MCF 10A (cell line): ENCODE results near the gene IGFLR1. TPM values are rescaled to one million over a fixed set of nuclear protein-coding genes. Genes with fewer than 3 reads are reported as not detected.

ENCODE experiments used
- BruUV-seq: library from RNA; stranded (reverse); fragments of 400-500 nt; replicated peaks from 2 replicates; lab custom pipeline; 2021; lab: Mats Ljungman, UMichigan
- CTCF ChIA-PET: fragments of 300-600 bp; sonication (Branson Sonifier 250); formaldehyde crosslinking; extraction: SDS; loops from one replicate; lab custom pipeline; 2021; ENCODE audit warnings: antibody characterized with exemption, inconsistent platforms; lab: Yijun Ruan, JAX
- POLR2A ChIA-PET: fragments of 300-600, 350-650 bp; sonication (Branson Sonifier 250); formaldehyde crosslinking; extraction: SDS; loops from one replicate; lab custom pipeline; 2020; ENCODE audit warnings: antibody characterized with exemption, inconsistent platforms; lab: Yijun Ruan, JAX
- DNase-seq: peaks from one replicate; pipeline ENCODE4 v3.0.0-alpha.2; 2018; ENCODE audit not compliant: unreplicated experiment
- H3K27ac Mint-ChIP-seq: one replicate; pipeline ENCODE4 v1.8.0; 2022; ENCODE audit warnings: mild to moderate bottlenecking, low read depth, mixed read lengths; ENCODE audit not compliant: unreplicated experiment
- H3K27me3 Mint-ChIP-seq: one replicate; pipeline ENCODE4 v1.8.0; 2022; ENCODE audit warnings: mixed read lengths; ENCODE audit not compliant: insufficient read depth, unreplicated experiment
- H3K36me3 Mint-ChIP-seq: one replicate; pipeline ENCODE4 v1.8.0; 2022; ENCODE audit warnings: mild to moderate bottlenecking, moderate library complexity, mixed read lengths; ENCODE audit not compliant: insufficient read depth, unreplicated experiment
- H3K4me1 Mint-ChIP-seq: one replicate; pipeline ENCODE4 v1.8.0; 2022; ENCODE audit warnings: mixed read lengths; ENCODE audit not compliant: insufficient read depth, unreplicated experiment
- H3K4me3 Mint-ChIP-seq: one replicate; pipeline ENCODE4 v1.8.0; 2022; ENCODE audit warnings: mild to moderate bottlenecking, moderate library complexity, mixed read lengths; ENCODE audit not compliant: unreplicated experiment
- H3K9me3 Mint-ChIP-seq: one replicate; pipeline ENCODE4 v1.8.0; 2022; ENCODE audit warnings: mixed read lengths; ENCODE audit not compliant: unreplicated experiment
- CTCF ChIP-seq: fragments of 200-600 bp; IDR thresholded peaks from one replicate; pipeline ENCODE4 v1.8.0; 2022; ENCODE audit warnings: antibody characterized with exemption, mild to moderate bottlenecking; ENCODE audit not compliant: unreplicated experiment
- intact Hi-C: fragments of 100-400 bp; cut with micrococcal nuclease; formaldehyde crosslinking; loops from 2 replicates; pipeline ENCODE4 v1.14.1; 2022
- total RNA-seq: library from RNA; stranded (reverse); gene quantifications from 2 replicates; pipeline ENCODE4 v1.2.3, GENCODE V29; 2022

Gene IGFLR1
- total RNA-seq, 1 experiment from 2014 or later: 4.2 TPM

GRCh38 chr19:35776102-35776788, 34.0 kb upstream of the IGFLR1 start:
- CTCF ChIA-PET: no interaction called here
- POLR2A ChIA-PET: interaction anchor here (1.0 kb wide), 1 partner anchor 28 kb away, joined by 4 read pairs; the partner anchor contains the start of gene LIN37
- H3K27ac Mint-ChIP-seq: no peak overlapping the region
- peaks cover 6% of the 10 kb centered on the region for H3K36me3 Mint-ChIP-seq
- H3K27me3 Mint-ChIP-seq: no peaks in the 10 kb centered on the region
- intact Hi-C loops: loop anchor here (10.0 kb wide), 1 partner anchor 159 kb away; the partner anchor contains the start of gene LRFN3
- BruUV-seq: no TSS peak
- DNase-seq: no peak
- TF ChIP-seq CTCF: no peak
- peak overlapping the region; percentile 79 for H3K4me3 Mint-ChIP-seq
- peaks cover 17% of the 10 kb centered on the region for H3K4me1 Mint-ChIP-seq
- H3K9me3 Mint-ChIP-seq: no peaks in the 10 kb centered on the region

- H3K9me3 Mint-ChIP-seq: no peaks in the 10 kb centered on the region
- H3K4me3 Mint-ChIP-seq: peak within 1 kb of the TSS; percentile 79
- H3K27me3 Mint-ChIP-seq: no peaks in the 10 kb centered on the region
- no peak for TF ChIP-seq CTCF
- H3K36me3 Mint-ChIP-seq: peaks cover 6% of the 10 kb centered on the region
- BruUV-seq: no TSS peak
- POLR2A ChIA-PET: interaction anchor here (1.0 to 1.5 kb wide), 2 partner anchors 27 kb away, joined by 4 to 7 read pairs; partner anchors contain the start of gene LIN37
- intact Hi-C loops: loop anchor here (10.0 kb wide), 1 partner anchor 159 kb away; the partner anchor contains the start of gene LRFN3
- H3K27ac Mint-ChIP-seq: no peak within 1 kb of the TSS
- DNase-seq: peak; percentile 99
- H3K4me1 Mint-ChIP-seq: peaks cover 17% of the 10 kb centered on the region
- CTCF ChIA-PET: no interaction called here
These were observed 33.2 kb upstream of the IGFLR1 start, which contains the start of gene ARHGAP33 for GRCh38 chr19:35775298-35776101. Gene ARHGAP33, plus strand, starts transcription at chr19:35775564. Its CDS starts 95 bp downstream, at chr19:35775659.

GRCh38 chr19:35775046-35775297, 32.7 kb upstream of the IGFLR1 start:
- no TSS peak for BruUV-seq
- DNase-seq: no peak
- Mint-ChIP-seq H3K27ac (no peak overlapping the region), H3K4me3 (peak overlapping the region; percentile 79), H3K9me3 (no peaks in the 10 kb centered on the region), H3K36me3 (peaks cover 6% of the 10 kb centered on the region), H3K27me3 (no peaks in the 10 kb centered on the region), H3K4me1 (peaks cover 17% of the 10 kb centered on the region)
- POLR2A ChIA-PET: interaction anchor here (1.5 kb wide), 1 partner anchor 27 kb away, joined by 7 read pairs; the partner anchor contains the start of gene LIN37
- intact Hi-C loops: loop anchor here (10.0 kb wide), 1 partner anchor 160 kb away; the partner anchor contains the start of gene LRFN3
- CTCF ChIA-PET: no interaction called here
- TF ChIP-seq CTCF: no peak
